BJ (cell line): Measurements from ENCODE around the gene DEPDC5. TPM values are rescaled to one million over a fixed set of nuclear protein-coding genes. Genes with fewer than 3 reads are reported as not detected.

ENCODE experiments used
- CTCF ChIA-PET: fragments of 350-600 bp; formaldehyde crosslinking; extraction: SDS; loops from one replicate; lab custom pipeline; 2021; ENCODE audit warnings: antibody characterized with exemption, inconsistent platforms; lab: Yijun Ruan, JAX
- POLR2A ChIA-PET: fragments of 300-600 bp; sonication (Branson Sonifier 250); formaldehyde crosslinking; extraction: SDS; loops from one replicate; lab custom pipeline; 2021; ENCODE audit warnings: antibody characterized with exemption; lab: Charles Lee
- DNase-seq: peaks from one replicate; pipeline ENCODE4 v3.0.0-alpha.2; 2011; ENCODE audit warnings: low read depth
- H3K27me3 ChIP-seq: 2 replicates; pipeline ENCODE4 v1.6.0; 2011; ENCODE audit warnings: low read length; ENCODE audit not compliant: control insufficient read depth, insufficient read depth
- H3K36me3 ChIP-seq: 2 replicates; pipeline ENCODE4 v1.5.1; 2011; ENCODE audit warnings: low read length; ENCODE audit not compliant: control insufficient read depth, insufficient read depth
- H3K4me3 ChIP-seq: 2 replicates; pipeline ENCODE4 v1.5.1; 2011; ENCODE audit warnings: low read depth, mild to moderate bottlenecking, control low read depth, low read length
- CTCF ChIP-seq: IDR thresholded peaks from 2 replicates; pipeline ENCODE4 v1.5.1; 2011; ENCODE audit warnings: low read depth, mild to moderate bottlenecking, control low read depth, inconsistent platforms, low read length, moderate library complexity; ENCODE audit not compliant: insufficient read depth
- polyA plus RNA-seq: library from polyadenylated mRNA; depleted of rRNA; stranded (reverse); fragments of >200 nt; gene quantifications from 2 replicates; pipeline ENCODE4 v1.2.3, GENCODE V29; 2011

The DEPDC5 gene
- polyA plus RNA-seq, 1 experiment = 6.8 TPM

DNA sequence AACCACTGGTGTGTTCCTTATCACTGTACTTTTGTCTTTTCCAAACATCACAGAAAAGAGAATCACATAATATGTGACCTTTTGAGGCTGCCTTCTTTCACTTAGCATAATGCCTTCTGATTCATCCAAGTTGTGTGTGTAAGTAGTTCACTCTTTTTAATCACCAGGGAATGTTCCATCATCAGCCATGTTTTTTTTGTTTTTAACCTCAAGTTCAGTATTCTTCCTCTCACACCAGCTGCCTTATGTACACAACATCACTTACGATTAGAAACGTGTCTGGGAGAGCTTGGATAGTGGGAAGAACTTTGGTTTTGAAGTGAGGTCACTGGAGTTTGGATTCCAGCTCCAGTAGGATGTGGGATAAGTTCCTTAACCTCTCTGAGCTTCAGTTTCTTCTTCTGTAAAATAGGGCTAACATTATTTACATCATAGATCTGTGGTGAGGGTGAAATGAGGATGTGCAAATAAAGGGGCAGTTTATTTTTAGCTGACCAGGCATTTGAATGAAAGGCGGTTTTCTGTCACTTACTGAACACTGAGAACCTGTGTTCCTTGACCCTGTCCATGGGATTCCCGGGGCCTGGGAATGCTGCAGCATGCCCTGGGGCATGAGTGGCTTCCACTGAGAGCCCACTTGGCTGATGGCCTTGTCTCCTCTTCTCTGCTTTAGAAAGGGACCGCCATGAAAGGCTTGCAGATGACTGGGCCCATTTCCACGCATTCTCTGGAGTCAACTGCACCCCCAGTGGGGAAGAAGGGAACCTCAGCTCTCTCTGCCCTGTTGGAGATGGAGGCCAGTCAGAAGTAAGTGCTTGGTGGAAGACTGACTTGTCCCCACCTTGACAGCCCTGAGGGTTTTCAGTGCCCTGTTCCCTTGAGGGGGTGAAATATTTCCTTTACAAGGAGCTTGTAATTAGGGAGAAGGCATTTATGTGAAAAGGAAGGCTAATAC is 92.6 kb downstream of the DEPDC5 start:
- DNase-seq = no peak
- TF ChIP-seq CTCF = no peak
- POLR2A ChIA-PET = no interaction called here
- CTCF ChIA-PET = interaction anchor here (1.0 kb wide), 1 partner anchor 11 kb away, joined by 3 read pairs; no protein-coding TSS in a partner anchor
- Histone ChIP-seq H3K4me3 (no peak overlapping the region), H3K27me3 (no peaks in the 10 kb centered on the region), H3K36me3 (peaks cover 12% of the 10 kb centered on the region)

GRCh38 chr22:31848411-31848810 is 94.6 kb downstream of the DEPDC5 start:
- TF ChIP-seq CTCF = no peak
- H3K4me3 ChIP-seq = no peak overlapping the region
- POLR2A ChIA-PET = no interaction called here
- peaks cover 10% of the 10 kb centered on the region for H3K36me3 ChIP-seq
- CTCF ChIA-PET = no interaction called here
- no peaks in the 10 kb centered on the region for H3K27me3 ChIP-seq
- DNase-seq = no peak

GRCh38 chr22:31850135-31850534 is 96.3 kb downstream of the DEPDC5 start:
- no peak for DNase-seq
- Histone ChIP-seq H3K4me3 (no peak overlapping the region), H3K27me3 (no peaks in the 10 kb centered on the region), H3K36me3 (peaks cover 7% of the 10 kb centered on the region)
- CTCF ChIA-PET = no interaction called here
- POLR2A ChIA-PET = no interaction called here
- TF ChIP-seq CTCF = no peak

- no peaks in the 10 kb centered on the region for H3K27me3 ChIP-seq
- POLR2A ChIA-PET = no interaction called here
- CTCF ChIA-PET = no interaction called here
- no peak for DNase-seq
- no peak for TF ChIP-seq CTCF
- H3K4me3 ChIP-seq = no peak overlapping the region
- H3K36me3 ChIP-seq = peaks cover 2% of the 10 kb centered on the region
These were observed 99.0 kb downstream of the DEPDC5 start for GRCh38 chr22:31852691-31853421.
